Glutamatergic neuron (in vitro differentiated cells): ENCODE data around the gene ALKBH5. TPM values are rescaled to one million over a fixed set of nuclear protein-coding genes. Genes with fewer than 3 reads are reported as not detected.
A peak's percentile ranks its signal among the peaks of the same experiment; 100 is the strongest.

Experiments used
- DNase-seq: peaks from one replicate; pipeline ENCODE4 v3.0.0; 2022
- H3K27ac Mint-ChIP-seq: one replicate; pipeline ENCODE4 v1.8.0; 2020; ENCODE audit warnings: mild to moderate bottlenecking, mixed read lengths, inconsistent platforms; ENCODE audit not compliant: unreplicated experiment
- H3K27me3 Mint-ChIP-seq: one replicate; pipeline ENCODE4 v1.8.0; 2020; ENCODE audit warnings: mild to moderate bottlenecking, moderate library complexity, mixed read lengths, inconsistent platforms; ENCODE audit not compliant: unreplicated experiment
- H3K36me3 Mint-ChIP-seq: one replicate; pipeline ENCODE4 v1.8.0; 2020; ENCODE audit warnings: mild to moderate bottlenecking, mixed read lengths, inconsistent platforms; ENCODE audit not compliant: unreplicated experiment
- H3K4me1 Mint-ChIP-seq: one replicate; pipeline ENCODE4 v1.8.0; 2020; ENCODE audit warnings: mild to moderate bottlenecking, low read depth, mixed read lengths, inconsistent platforms; ENCODE audit not compliant: unreplicated experiment
- H3K4me3 Mint-ChIP-seq: one replicate; pipeline ENCODE4 v1.8.0; 2020; ENCODE audit warnings: mild to moderate bottlenecking, mixed read lengths, inconsistent platforms; ENCODE audit not compliant: unreplicated experiment
- H3K9me3 Mint-ChIP-seq: one replicate; pipeline ENCODE4 v1.8.0; 2020; ENCODE audit warnings: mild to moderate bottlenecking, moderate library complexity, mixed read lengths, inconsistent platforms; ENCODE audit not compliant: unreplicated experiment
- CTCF ChIP-seq: fragments of 200-600 bp; sonication (generic); IDR thresholded peaks from one replicate; pipeline ENCODE4 v1.5.0; 2021; ENCODE audit not compliant: partially characterized antibody, unreplicated experiment
- total RNA-seq: library from RNA; stranded (reverse); fragmentation: NEBNext Ultra II Directional; extraction: Animal tissue kit (Norgen Biotek cat#: 25700); gene quantifications from one replicate; pipeline ENCODE4 v1.2.1, GENCODE V29; 2021; ENCODE audit not compliant: unreplicated experiment

The ALKBH5 gene
- total RNA-seq, 1 donor from 2014 or later, result 62.7 TPM

- Mint-ChIP-seq H3K27me3 (peaks cover 7% of the 10 kb centered on the region), H3K9me3 (peaks cover 2% of the 10 kb centered on the region), H3K4me1 (peaks cover 11% of the 10 kb centered on the region), H3K4me3 (no peak overlapping the region), H3K27ac (no peak overlapping the region), H3K36me3 (no peaks in the 10 kb centered on the region)
- TF ChIP-seq CTCF, result peak; percentile 86
- DNase-seq, result peak; percentile 92
Measured at GRCh38 chr17:18217412-18218015, 33.9 kb downstream of the ALKBH5 start.

- Mint-ChIP-seq H3K36me3 (no peaks in the 10 kb centered on the region), H3K27ac (no peak overlapping the region), H3K9me3 (peaks cover 4% of the 10 kb centered on the region), H3K27me3 (peaks cover 7% of the 10 kb centered on the region), H3K4me1 (peaks cover 11% of the 10 kb centered on the region), H3K4me3 (peak overlapping the region; percentile 2)
- TF ChIP-seq CTCF, result no peak
- no peak for DNase-seq
Measured at GRCh38 chr17:18218756-18219415, 35.3 kb downstream of the ALKBH5 start.

- TF ChIP-seq CTCF, result no peak
- no peak overlapping the region for H3K4me3 Mint-ChIP-seq
- H3K4me1 Mint-ChIP-seq, result peaks cover 19% of the 10 kb centered on the region
- H3K27me3 Mint-ChIP-seq, result peaks cover 10% of the 10 kb centered on the region
- H3K9me3 Mint-ChIP-seq, result peaks cover 14% of the 10 kb centered on the region
- DNase-seq, result no peak
- H3K27ac Mint-ChIP-seq, result peak overlapping the region; percentile 100
- no peaks in the 10 kb centered on the region for H3K36me3 Mint-ChIP-seq
Measured at GRCh38 chr17:18224053-18224386, 40.4 kb downstream of the ALKBH5 start.

GRCh38 chr17:18224387-18225120 is 40.9 kb downstream of the ALKBH5 start:
- Mint-ChIP-seq H3K27me3 (peaks cover 10% of the 10 kb centered on the region), H3K9me3 (peaks cover 12% of the 10 kb centered on the region), H3K4me1 (peaks cover 23% of the 10 kb centered on the region), H3K36me3 (no peaks in the 10 kb centered on the region), H3K4me3 (peak overlapping the region; percentile 96), H3K27ac (peak overlapping the region; percentile 100)
- TF ChIP-seq CTCF, result no peak
- DNase-seq, result peak; percentile 75

- peaks cover 10% of the 10 kb centered on the region for H3K27me3 Mint-ChIP-seq
- H3K4me1 Mint-ChIP-seq, result peaks cover 26% of the 10 kb centered on the region
- H3K27ac Mint-ChIP-seq, result peak within 1 kb of the TSS; percentile 100
- H3K9me3 Mint-ChIP-seq, result peaks cover 12% of the 10 kb centered on the region
- peak within 1 kb of the TSS; percentile 97 for H3K4me3 Mint-ChIP-seq
- H3K36me3 Mint-ChIP-seq, result no peaks in the 10 kb centered on the region
- DNase-seq, result peak; percentile 99
- TF ChIP-seq CTCF, result no peak
Measured at GRCh38 chr17:18225121-18225641, 41.6 kb downstream of the ALKBH5 start, which contains the start of gene LLGL1. LLGL1 (plus strand) TSS chr17:18225635; CDS start chr17:18225683, 48 bp downstream.
